Measurements from ENCODE around the gene MGARP. TPM values are rescaled to one million over a fixed set of nuclear protein-coding genes. Genes with fewer than 3 reads are reported as not detected.

The MGARP gene
- total and polyA plus RNA-seq, 5 donors = 1.3 to 7.1 (median 1.8) TPM

DNA sequence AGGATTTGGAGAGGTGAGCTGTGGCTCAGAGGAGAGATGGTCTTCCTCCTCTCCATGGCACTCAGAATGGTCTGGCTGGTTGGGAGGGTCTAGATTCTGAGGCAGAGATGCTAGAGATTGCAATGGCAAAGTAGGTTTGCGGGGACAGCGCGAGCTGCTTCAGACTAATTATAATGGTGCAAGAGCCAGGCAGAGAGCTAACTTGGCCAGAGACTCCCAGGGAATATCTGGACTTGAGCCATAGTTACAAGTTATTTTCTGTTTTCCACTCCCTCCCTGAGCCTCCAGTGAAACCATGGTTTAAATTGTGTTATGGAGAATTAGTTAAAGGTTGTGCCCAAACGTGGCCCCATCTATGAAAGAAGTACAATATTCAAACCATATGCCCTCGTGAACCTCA lies 58.3 kb downstream of the MGARP start:
- no peaks in the 10 kb centered on the region for H3K9me3 ChIP-seq (ENCODE audit: control insufficient read depth, low read length)
- WGBS = 72% methylated on average over 5 of the region's 5 CpGs
- intact Hi-C loops (cut with DNase I) = no loop called here
- H3K4me1 ChIP-seq (ENCODE audit: control insufficient read depth, insufficient read depth, low read length) = no peaks in the 10 kb centered on the region
- no peak overlapping the region for H3K27ac ChIP-seq (ENCODE audit: low read length)
- no peak overlapping the region for H3K4me3 ChIP-seq (ENCODE audit: low read length)
- ATAC-seq (no peak), DNase-seq (no peak)
- H3K27me3 ChIP-seq (ENCODE audit: control insufficient read depth, insufficient read depth) = no peaks in the 10 kb centered on the region

DNA sequence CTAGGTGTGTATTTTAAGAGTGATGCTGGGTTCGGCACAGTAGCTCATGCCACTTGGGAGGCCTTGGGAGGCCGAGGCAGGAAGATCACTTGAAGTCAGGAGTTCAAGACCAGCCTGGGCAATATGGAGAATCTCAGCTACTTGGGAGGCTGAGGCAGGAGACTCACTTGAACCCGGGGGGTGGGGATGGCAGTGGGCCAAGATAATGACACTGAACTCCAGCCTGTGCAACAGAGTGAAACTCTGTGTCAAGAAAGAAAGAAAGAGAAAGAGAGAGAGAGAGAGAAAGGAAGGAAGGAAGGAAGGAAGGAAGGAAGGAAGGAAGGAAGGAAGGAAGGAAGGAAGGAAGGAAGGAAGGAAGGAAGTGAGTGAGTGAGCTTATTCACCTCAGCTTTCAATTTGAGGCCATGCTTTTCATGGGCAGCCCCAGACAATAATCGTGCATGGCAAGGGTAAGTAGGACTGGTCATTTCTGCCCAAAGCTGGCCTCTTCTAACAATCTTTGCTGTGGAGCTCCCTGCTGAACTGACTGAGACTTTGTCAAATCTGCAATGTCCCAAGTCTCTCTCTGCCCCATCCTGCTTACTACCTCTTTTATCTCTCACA lies 60.5 kb downstream of the MGARP start:
- Histone ChIP-seq H3K4me3 (ENCODE audit: low read length) (no peak overlapping the region), H3K27me3 (ENCODE audit: control insufficient read depth, insufficient read depth) (no peaks in the 10 kb centered on the region), H3K9me3 (ENCODE audit: control insufficient read depth, low read length) (no peaks in the 10 kb centered on the region), H3K4me1 (ENCODE audit: control insufficient read depth, insufficient read depth, low read length) (no peaks in the 10 kb centered on the region), H3K27ac (ENCODE audit: low read length) (no peak overlapping the region)
- intact Hi-C loops (cut with DNase I) = no loop called here
- 84% methylated on average over 4 of the region's 4 CpGs for WGBS
- DNase-seq (no peak), ATAC-seq (no peak)

Other genes starting within 250 kb of the MGARP start
- 10 to 100 TPM; 40.0 to 44.0 (median 42.8) TPM for gene ELF2, start 103.0 kb downstream of the MGARP start, total RNA-seq
- 15.6 TPM for gene ELF2, start 103.0 kb downstream of the MGARP start, polyA plus RNA-seq
- 10 to 100 TPM; 30.0 to 45.0 (median 37.8) TPM for gene NAA15, start 21.3 kb upstream of the MGARP start, total RNA-seq
- 9.2 TPM for gene NAA15, start 21.3 kb upstream of the MGARP start, polyA plus RNA-seq
- gene NDUFC1, start 22.3 kb upstream of the MGARP start, total RNA-seq = 100 to 1,000 TPM; 167 to 217 (median 192) TPM
- 382 TPM for gene NDUFC1, start 22.3 kb upstream of the MGARP start, polyA plus RNA-seq
- 1 to 10 TPM; 6.9 to 7.9 (median 7.3) TPM for gene RAB33B, start 173.9 kb upstream of the MGARP start, total RNA-seq
- 3.5 TPM for gene RAB33B, start 173.9 kb upstream of the MGARP start, polyA plus RNA-seq